Large intestine (tissue), 3 donors: ENCODE measurements around the gene MRPL2. TPM values are rescaled to one million over a fixed set of nuclear protein-coding genes. Genes with fewer than 3 reads are reported as not detected.
A peak's percentile ranks its signal among the peaks of the same experiment; 100 is the strongest.

ENCODE experiments used
- DNase-seq, 2 donors: peaks; one replicate each; pipeline versions ENCODE4 v3.0.0 to v3.0.0-alpha.2; 2013
- H3K27ac ChIP-seq: one replicate; pipeline ENCODE4 v1.5.1; 2013; ENCODE audit warnings: low read length
- H3K27me3 ChIP-seq: 2 replicates; pipeline ENCODE4 v1.6.1; 2013; ENCODE audit warnings: low read length; ENCODE audit not compliant: control insufficient read depth, insufficient read depth
- H3K36me3 ChIP-seq: 2 replicates; pipeline ENCODE4 v1.6.1; 2013; ENCODE audit warnings: low read length; ENCODE audit not compliant: control insufficient read depth, insufficient read depth
- H3K4me1 ChIP-seq: one replicate; pipeline ENCODE4 v1.6.1; 2013; ENCODE audit warnings: low read length; ENCODE audit not compliant: control insufficient read depth, insufficient read depth
- H3K4me3 ChIP-seq: one replicate; pipeline ENCODE4 v1.5.1; 2013; ENCODE audit warnings: low read length
- H3K9me3 ChIP-seq: one replicate; pipeline ENCODE4 v1.6.1; 2013; ENCODE audit warnings: mild to moderate bottlenecking, low read depth, low read length, moderate library complexity; ENCODE audit not compliant: control insufficient read depth
- whole genome bisulfite sequencing: methylation state at CpG from one replicate; pipeline ENCODE4 v1.1.5; 2013; ENCODE audit warnings: low lambda C conversion rate; ENCODE audit not compliant: insufficient coverage; 5-methylcytosine and 5-hydroxymethylcytosine counted together
- polyA plus RNA-seq: library from polyadenylated mRNA; unstranded; fragments of 120-200 nt; gene quantifications from one replicate; pipeline ENCODE4 v1.2.1, GENCODE V29; 2013

The MRPL2 gene
- polyA plus RNA-seq, 1 donor = 56.1 TPM

- Histone ChIP-seq H3K4me3 (peak within 1 kb of the TSS; percentile 77), H3K4me1 (peaks cover 11% of the 10 kb centered on the region), H3K36me3 (peaks cover 54% of the 10 kb centered on the region), H3K9me3 (no peaks in the 10 kb centered on the region), H3K27me3 (no peaks in the 10 kb centered on the region), H3K27ac (peak within 1 kb of the TSS; percentile 60)
- WGBS = no CpG with 5 or more reads among the region's 56 CpGs
- peak; percentile 44 to 83 for DNase-seq
These were observed 37.8 kb downstream of the MRPL2 start, which contains the start of gene RRP36 for GRCh38 chr6:43021270-43022047. TSS of gene RRP36 (plus strand) at chr6:43021623. CDS start at chr6:43021655, 32 bp downstream.

- peaks cover 47% of the 10 kb centered on the region for H3K36me3 ChIP-seq
- no peaks in the 10 kb centered on the region for H3K9me3 ChIP-seq
- no peaks in the 10 kb centered on the region for H3K27me3 ChIP-seq
- peak in 1 of 2 donors; percentile 22 for DNase-seq
- peaks cover 15% of the 10 kb centered on the region for H3K4me1 ChIP-seq
- peak overlapping the region; percentile 53 for H3K27ac ChIP-seq
- WGBS = no CpG with 5 or more reads among the region's 5 CpGs
- peak overlapping the region; percentile 77 for H3K4me3 ChIP-seq
These were observed 38.4 kb downstream of the MRPL2 start for GRCh38 chr6:43020847-43021246.

GRCh38 chr6:43020052-43020705, 39.1 kb downstream of the MRPL2 start:
- Histone ChIP-seq H3K4me3 (no peak overlapping the region), H3K9me3 (no peaks in the 10 kb centered on the region), H3K36me3 (peaks cover 42% of the 10 kb centered on the region), H3K4me1 (peaks cover 18% of the 10 kb centered on the region), H3K27ac (no peak overlapping the region), H3K27me3 (no peaks in the 10 kb centered on the region)
- no peak for DNase-seq
- no CpG with 5 or more reads among the region's 3 CpGs for WGBS

- H3K36me3 ChIP-seq = peaks cover 34% of the 10 kb centered on the region
- H3K4me1 ChIP-seq = peaks cover 18% of the 10 kb centered on the region
- no peak overlapping the region for H3K4me3 ChIP-seq
- no peak for DNase-seq
- H3K27me3 ChIP-seq = no peaks in the 10 kb centered on the region
- WGBS = no CpG with 5 or more reads among the region's 2 CpGs
- no peak overlapping the region for H3K27ac ChIP-seq
- H3K9me3 ChIP-seq = no peaks in the 10 kb centered on the region
These were observed 40.1 kb downstream of the MRPL2 start for GRCh38 chr6:43019152-43019551.

GRCh38 chr6:43016943-43017334, 42.3 kb downstream of the MRPL2 start:
- Histone ChIP-seq H3K9me3 (no peaks in the 10 kb centered on the region), H3K4me3 (no peak overlapping the region), H3K36me3 (peaks cover 36% of the 10 kb centered on the region), H3K27me3 (no peaks in the 10 kb centered on the region), H3K4me1 (peaks cover 23% of the 10 kb centered on the region), H3K27ac (no peak overlapping the region)
- DNase-seq = peak in 1 of 2 donors; percentile 24
- WGBS = no CpG with 5 or more reads among the region's 12 CpGs

- Histone ChIP-seq H3K9me3 (no peaks in the 10 kb centered on the region), H3K36me3 (peaks cover 42% of the 10 kb centered on the region), H3K4me1 (peaks cover 23% of the 10 kb centered on the region), H3K27ac (no peak overlapping the region), H3K4me3 (no peak overlapping the region), H3K27me3 (no peaks in the 10 kb centered on the region)
- no CpG with 5 or more reads among the region's 7 CpGs for WGBS
- no peak for DNase-seq
These were observed 42.9 kb downstream of the MRPL2 start for GRCh38 chr6:43016176-43016942.

- peak in 1 of 2 donors; percentile 28 for DNase-seq
- Histone ChIP-seq H3K9me3 (no peaks in the 10 kb centered on the region), H3K36me3 (peaks cover 52% of the 10 kb centered on the region), H3K4me3 (peak overlapping the region; percentile 66), H3K27ac (no peak overlapping the region), H3K27me3 (no peaks in the 10 kb centered on the region), H3K4me1 (peaks cover 21% of the 10 kb centered on the region)
- WGBS = 3% methylated on average over 5 of the region's 7 CpGs
These were observed 44.8 kb downstream of the MRPL2 start for GRCh38 chr6:43014434-43014909.

- Histone ChIP-seq H3K9me3 (no peaks in the 10 kb centered on the region), H3K4me3 (peak within 1 kb of the TSS; percentile 75), H3K4me1 (peaks cover 21% of the 10 kb centered on the region), H3K36me3 (peaks cover 52% of the 10 kb centered on the region), H3K27me3 (no peaks in the 10 kb centered on the region), H3K27ac (peak within 1 kb of the TSS; percentile 31)
- DNase-seq = peak; percentile 100
- no CpG with 5 or more reads among the region's 51 CpGs for WGBS
These were observed 45.3 kb downstream of the MRPL2 start, which contains the start of the genes KLHDC3 and MEA1 for GRCh38 chr6:43013843-43014433. TSS of gene KLHDC3 (plus strand) at chr6:43014249. CDS start at chr6:43017193, 2,944 bp downstream. TSS of gene MEA1 (minus strand) at chr6:43013946. CDS start at chr6:43013813, 133 bp downstream.

GRCh38 chr6:43013097-43013842, 46.0 kb downstream of the MRPL2 start:
- WGBS = 0% methylated on average over 1 of the region's 25 CpGs
- Histone ChIP-seq H3K27me3 (no peaks in the 10 kb centered on the region), H3K36me3 (peaks cover 52% of the 10 kb centered on the region), H3K4me1 (peaks cover 21% of the 10 kb centered on the region), H3K9me3 (no peaks in the 10 kb centered on the region), H3K4me3 (peak overlapping the region; percentile 75), H3K27ac (peak overlapping the region; percentile 10)
- DNase-seq = no peak
